CD4-positive, alpha-beta T cell treated with Interleukin-17A for 1 hour (primary cell): ENCODE results near the gene CNTNAP2.
"Not testable (repeated sequence)": the region's sequence is repeated elsewhere in the genome, so short reads cannot be mapped to it uniquely, and the experiment has no call there.

Experiments
- DNase-seq: peaks from one replicate; pipeline ENCODE4 v3.0.0-alpha.2; 2020

The CNTNAP2 gene

DNA sequence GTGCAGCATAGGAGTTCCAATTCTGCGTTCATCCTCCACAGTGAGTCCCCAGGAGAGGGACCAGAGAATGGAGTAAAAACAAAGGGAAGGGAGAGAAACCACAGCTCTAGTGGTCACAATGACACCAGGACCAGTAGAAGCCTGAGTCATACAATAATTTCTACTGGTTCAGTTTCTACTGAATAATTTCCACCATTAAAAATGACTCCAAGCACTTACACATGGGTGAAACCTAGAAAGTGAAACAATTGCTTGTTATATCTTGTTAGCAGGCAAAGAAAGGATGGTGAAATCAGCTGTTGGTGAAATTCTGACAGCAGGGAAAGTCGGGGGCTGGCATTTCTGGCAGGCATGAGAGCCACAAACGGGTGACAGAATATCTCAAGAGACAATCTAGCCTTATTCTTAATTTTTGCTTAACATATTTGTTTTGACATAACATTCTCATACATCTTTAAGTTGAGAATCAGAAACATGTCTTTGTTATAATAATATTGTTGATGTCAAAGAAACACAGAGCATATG is 1408.2 kb downstream of the CNTNAP2 start:
- DNase-seq: no peak

DNA sequence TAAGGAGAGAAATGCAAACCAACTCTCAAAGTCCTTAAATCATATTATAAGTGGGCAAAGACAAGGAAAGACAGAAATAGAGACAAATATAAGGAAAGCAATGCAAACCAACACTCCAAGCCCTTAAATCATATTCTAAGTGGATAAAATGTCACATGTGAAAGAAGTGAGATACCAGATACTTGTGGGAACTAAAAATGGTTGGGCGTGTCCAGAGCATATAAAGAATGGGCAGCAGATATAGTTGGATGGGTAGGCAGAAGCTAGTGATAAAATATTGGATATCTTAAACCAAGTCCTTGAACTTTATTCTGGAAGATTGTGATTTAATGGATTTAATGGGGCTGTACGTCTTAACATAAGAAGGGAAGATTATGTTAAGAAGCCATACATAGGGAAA is 1408.7 kb downstream of the CNTNAP2 start:
- DNase-seq: no peak

DNA sequence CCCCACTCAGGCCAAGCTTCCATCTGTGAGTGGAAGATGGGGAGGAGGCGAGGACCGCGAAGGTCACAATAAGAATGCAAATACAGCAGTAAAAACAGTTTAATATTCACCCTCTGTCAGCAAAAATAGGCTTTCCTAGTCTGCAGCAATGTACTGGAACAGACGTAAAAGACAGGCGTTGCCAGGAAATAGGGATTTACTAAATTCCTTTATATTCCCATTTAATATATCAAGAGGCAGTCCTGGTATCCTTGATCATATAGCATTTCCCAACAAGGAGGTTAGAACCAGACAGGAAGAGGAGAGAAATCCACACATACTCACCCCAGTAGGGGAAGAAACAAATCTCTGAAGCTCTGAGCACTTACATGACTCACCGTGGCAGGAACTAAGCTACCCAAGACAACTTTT is 1419.1 kb downstream of the CNTNAP2 start:
- DNase-seq: no peak

DNA sequence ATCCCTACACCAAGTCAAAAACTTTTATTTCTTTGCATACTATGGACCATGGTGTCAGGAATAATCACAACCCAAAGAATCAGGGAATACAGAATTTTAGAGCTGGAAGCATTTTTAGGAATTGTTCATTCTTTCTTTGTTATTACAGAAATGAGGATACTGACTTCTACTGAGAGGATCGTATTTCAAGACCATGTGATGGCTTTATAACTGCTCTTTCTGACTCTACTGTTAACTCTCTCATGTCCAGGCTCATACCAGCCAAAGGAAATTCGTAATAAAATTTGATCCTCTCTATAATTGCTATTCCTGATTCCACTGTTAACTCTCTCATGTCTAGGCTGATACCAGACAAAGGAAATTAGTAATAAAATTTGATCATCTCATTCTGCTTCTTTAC is 1423.1 kb downstream of the CNTNAP2 start:
- no peak for DNase-seq

DNA sequence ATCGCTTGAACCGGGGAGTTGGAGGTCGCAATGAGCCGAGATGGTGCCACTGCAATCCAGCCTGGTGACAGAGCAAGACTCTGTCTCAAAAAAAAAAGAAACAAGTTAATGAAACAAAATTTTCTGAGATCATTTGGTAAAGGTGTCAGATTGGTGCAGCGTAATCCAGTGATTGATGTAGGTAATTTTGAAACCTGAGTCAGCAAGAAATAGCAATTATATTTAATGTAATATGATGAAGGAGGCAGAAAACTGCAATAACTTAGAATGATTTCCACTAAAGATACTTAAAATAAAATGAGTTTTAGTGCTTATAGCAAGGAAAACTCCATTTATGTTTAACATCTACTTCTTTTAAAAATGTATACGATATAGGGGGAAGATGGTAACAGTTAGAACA is 1424.1 kb downstream of the CNTNAP2 start:
- no peak for DNase-seq

DNA sequence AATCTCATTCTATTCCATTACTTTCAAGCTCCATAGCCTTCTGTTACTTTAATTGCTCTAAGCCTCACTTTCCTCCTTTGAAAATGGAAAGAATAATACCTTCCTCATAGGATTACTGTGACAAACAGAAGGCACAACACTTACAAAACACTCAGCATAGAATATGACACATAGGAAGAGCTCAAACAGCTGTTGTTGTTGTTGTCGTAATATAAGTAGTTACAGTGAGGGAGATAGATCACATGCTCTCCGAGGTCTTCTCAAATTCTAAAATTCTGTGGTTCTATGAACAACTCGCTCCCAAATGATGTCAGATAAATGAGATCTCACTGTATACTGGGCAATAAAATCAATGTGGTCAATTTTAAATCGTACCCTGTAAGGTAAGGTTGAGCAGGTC is 1424.7 kb downstream of the CNTNAP2 start:
- DNase-seq: no peak

DNA sequence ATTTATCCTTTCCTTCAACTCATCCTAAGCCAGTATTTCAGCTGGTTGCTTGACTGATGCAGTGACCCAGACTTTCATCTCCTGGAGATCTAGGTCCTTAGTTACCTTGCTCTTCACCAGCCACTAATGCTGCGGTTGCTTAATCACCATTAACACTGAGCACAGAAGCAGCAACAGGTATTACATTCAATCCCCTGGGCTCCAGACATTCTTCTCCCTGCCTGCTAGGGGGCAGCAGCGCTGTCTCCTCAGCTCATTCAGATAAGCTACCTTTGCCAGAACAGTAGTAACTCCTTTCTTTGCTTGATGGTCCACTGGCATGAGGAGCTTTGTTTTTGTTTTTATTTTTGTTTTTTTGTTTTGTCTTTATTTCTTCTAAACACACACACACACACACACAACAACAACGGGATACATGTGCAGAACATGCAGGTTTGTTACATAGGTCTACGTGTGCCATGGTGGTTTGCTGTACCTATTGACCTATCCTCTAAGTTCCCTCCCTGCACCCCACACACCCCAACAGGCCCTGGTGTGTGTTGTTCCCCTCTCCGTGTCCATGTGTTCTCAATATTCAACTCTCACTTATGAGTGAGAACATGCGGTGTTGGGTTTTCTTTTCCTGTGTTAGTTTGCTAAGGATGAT is 1430.8 kb downstream of the CNTNAP2 start:
- no peak for DNase-seq

DNA sequence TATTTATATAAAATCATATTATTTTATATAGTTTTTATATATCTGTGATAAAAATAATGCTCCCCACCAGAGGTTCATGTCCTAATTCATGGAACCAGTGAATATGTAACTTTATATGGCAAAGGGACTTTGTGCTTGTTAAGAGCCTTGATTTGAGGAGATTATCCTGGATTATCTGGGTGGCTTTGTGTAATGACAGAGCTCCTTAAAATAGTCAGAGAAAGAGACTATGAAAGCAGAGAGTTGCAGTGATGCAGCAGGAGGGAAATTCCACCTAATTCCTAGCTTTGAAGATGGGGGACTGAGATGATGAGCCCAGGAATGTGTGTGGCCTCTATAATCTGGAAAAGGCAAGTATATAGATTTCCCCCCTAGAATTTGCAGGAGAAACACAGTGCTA is 1439.7 kb downstream of the CNTNAP2 start:
- no peak for DNase-seq

DNA sequence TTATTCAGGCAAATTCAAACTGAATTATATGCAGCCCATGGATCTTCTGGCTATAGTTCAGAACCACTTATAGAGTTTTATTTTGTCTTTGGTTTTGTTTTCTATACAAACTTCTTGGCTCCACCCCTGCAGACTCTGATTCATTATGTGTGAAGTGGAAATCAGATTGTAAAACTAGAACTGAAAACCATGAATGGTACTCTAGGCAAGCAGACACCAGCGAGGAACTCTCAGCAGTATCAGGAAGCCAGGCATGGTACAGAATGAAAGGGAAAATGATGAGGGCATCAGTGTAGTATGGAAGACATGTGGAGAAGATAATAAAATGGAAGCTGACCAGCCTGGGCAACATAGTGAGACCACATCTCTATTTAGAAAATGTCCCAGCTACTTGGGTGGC is 1447.1 kb downstream of the CNTNAP2 start:
- DNase-seq: no peak

DNA sequence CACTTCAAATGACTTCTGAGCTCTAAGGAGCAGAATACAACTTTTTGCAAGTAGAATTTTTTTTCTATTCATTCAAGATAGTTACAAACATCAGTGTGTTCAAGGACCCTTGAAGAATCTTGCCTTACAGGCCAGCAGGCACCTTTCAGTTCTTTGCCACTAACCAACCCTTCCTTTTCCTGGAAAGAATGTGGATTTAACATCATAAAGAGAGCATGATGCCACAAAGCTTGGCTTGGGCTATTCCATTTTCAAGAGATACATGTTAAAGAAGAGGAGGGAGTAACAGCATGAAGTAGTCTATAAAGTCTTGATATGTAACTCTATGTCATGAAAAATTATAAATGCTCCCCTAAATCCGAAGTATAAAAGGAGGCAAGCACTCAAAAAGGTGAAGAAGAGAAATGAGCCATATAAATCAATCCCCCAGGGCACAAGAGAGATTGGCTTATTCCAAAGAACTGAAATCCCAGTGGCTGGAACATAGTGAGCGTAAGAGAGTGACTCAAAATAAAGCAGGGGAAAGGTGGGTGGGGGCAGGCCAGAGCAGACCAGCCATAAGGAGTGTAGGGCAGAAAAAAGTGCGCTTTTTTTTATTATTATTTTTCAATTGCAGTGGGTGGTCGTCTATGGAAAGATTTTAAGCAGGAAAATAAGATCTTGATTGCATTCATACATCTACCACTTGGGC is 1448.3 kb downstream of the CNTNAP2 start:
- no peak for DNase-seq

DNA sequence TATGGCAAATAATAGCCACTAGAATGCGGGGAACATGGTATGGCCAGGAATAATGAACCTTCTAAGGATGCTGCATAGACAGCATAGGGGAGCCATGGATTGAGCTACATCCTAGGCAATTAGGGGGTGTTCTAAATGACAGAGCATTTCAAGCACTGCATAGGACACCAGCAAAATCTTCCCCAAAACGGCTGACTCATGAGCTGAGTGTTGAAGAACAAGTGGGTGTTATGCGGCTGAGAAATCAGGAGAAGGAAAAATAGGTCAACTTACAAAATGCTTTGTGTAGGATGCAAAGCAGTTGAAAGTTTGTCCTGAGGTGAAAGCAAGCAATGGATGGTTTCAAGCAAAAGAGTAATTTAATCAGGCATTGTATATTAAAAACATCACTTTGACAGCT is 1450.4 kb downstream of the CNTNAP2 start:
- no peak for DNase-seq

DNA sequence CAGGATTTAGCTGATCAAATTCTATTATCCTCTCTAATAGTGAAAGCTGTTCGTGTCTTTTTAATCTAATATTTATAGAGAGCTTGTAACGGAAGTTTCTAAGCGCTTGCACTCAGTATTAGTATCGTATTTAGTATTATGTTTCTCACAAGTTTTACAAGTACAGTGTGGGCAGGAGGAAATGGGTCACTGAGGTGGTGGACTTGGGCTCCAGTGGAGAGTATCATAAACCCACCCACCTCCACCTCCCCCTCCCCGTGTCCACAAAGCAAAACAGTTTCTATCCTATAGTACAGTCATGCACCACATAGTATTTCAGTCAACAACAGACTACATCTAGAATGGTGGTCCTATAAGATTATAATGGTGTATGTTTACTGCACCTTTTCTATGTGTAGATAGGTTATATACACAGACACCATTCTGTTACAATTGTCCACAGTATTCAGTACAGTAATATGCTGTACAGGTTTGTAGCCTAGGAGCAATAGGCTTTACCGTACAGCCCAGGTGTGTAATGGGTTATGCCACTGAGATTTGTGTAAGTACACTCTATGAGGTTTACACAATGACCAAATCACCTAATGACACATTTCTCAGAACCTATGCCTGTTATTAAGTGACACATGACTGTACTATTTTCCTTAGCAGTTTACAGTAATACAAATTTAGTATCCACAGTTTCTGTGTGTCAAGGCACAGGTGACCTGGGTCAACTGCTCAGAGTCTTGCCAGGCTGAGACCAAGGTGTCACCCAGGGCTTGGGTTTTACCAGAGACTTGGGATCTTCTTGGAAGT is 1452.7 kb downstream of the CNTNAP2 start:
- DNase-seq: no peak

DNA sequence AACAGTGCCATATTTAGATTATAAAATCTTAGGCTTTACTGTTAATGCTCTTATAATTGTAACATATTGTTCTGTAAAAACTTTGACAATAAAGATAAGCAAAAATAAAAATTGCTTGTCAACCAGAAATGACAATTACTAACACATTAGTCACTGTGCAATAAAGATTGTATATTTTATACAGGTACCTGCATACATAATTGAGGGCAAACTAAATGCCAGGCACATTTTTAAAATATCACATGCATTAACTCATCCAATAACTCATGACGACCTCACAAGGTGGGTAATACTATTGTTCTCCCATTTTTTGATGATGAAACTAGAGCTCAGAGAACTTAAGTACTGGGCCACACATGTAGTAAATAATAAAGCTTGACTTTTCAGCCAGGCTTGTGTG is 1453.8 kb downstream of the CNTNAP2 start:
- DNase-seq: no peak

DNA sequence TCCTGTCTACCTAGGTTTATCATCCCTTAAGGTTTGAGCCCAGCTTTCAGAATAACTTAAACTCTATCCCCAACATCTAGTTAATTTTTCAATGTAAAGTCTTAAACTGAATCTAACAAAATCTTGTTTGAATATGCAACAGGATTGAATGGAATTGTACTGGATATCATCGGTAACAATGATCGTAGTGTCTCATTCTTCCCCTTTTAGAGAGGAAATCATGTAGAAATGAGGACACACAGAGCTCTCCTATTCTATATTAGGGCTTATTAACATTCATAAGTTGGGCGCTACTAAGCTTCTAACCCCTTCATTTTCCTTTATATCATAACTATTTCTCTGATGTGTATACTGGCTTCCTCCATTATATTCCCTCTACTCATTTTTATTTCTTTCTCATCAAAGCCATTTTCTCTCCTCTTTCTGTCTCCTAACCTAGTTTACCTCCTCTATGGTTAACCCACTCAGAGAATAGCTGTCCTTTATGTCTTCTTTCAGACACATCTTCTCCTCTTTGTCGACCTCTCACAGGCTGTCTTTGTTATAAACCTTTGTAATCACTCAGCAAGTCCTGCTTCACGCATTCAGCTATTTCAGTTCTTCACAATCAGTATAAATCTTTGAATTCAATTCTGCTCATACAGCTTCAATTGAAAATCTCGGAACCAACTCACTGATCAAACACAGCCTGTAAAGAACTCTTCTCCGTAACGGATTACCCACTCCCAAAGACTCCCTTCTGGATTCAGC is 1455.0 kb downstream of the CNTNAP2 start:
- DNase-seq: no peak

DNA sequence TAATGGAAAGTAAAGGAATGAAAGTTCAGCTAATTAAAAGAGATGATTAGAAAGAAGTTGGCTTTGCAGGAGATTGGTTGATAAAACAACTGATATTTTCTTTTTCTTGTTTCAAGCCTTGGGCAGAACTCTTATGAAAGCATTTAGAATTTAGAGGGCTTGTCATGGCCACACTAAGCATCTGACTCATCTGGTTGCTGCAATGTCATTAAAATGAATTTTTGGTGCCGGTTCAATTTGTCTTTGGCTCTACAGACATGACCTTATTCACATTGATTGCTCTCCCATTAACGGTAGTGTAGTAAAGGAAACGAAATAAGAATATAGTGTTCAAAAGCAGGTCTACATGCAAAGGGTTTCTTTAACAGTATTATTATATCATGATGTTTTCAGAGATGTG is 1461.6 kb downstream of the CNTNAP2 start:
- DNase-seq: no peak

DNA sequence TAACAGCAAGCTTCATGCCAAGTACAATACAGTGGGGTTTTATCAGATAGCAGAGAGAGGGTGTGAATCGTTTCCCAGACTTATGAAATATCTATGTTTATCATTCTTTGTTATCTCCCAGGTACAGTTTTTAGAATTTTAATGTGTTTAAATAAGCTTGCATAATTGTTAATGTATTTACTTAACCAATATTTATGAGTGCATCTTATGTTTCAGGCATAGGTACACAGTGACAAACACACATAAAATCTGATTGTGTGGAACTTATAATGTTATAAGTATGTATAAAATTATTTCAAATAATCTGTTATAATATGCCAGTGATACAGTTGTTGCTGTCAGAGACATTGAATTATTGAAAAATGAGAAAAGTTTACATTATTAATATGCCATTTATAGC is 1462.5 kb downstream of the CNTNAP2 start:
- DNase-seq: no peak

DNA sequence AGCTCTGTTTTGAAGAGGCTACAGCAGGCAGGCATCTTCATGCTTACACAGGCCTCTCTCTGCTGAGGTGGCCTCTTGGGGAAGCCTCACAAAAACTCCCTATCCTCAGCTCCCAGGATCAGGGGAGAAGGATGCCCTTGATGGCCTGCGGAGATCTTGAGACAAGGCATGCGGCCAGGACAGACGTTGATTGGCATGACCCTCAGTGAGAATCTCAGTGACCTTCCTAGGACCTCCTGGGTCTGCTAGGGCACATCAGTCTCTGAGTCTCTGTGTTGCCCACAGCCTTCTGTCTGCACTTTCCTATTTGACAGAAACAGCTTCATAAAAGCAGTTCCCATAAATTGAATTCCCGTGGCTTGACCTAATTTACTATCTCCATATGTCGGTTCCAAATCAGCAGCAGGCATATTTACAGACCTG is 1468.2 kb downstream of the CNTNAP2 start:
- no peak for DNase-seq

DNA sequence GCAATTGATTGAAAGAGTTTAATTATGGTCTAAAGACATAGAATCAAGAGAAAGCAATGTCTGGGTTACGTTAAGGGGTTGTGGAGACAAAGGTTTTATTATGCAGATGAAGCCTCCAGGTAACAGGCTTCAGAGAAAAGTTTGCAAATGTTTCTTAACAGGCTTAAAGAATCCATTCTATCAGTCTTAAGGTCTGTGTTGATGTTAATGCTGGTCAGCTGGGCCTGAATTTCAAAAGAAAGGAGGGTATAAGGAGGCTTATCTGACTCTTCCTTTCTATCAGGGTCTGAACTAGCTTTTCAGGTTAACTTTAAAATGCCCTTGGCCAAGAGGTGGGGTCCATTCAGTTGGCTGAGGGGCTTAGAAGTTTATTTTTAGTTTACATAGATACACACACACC is 1469.5 kb downstream of the CNTNAP2 start:
- no peak for DNase-seq

DNA sequence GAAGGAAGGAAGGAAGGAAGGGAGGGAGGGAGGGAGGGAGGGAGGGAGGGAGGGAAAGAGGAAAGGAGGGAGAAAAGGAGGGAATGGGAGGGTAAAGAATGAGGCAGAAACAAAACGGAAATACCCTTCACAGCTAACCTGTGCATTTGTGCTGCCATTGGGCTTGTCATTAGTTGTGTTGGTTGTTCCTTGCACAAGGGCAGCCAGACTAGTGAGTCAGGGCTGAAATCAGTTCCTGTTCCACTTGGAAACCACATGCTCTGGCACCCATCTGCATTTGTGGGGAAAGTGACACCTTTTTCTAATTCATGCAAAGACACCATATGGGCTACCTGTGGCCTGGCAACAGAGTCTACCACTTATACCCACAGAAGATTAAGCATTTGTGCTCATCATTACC is 1469.9 kb downstream of the CNTNAP2 start:
- DNase-seq: no peak

DNA sequence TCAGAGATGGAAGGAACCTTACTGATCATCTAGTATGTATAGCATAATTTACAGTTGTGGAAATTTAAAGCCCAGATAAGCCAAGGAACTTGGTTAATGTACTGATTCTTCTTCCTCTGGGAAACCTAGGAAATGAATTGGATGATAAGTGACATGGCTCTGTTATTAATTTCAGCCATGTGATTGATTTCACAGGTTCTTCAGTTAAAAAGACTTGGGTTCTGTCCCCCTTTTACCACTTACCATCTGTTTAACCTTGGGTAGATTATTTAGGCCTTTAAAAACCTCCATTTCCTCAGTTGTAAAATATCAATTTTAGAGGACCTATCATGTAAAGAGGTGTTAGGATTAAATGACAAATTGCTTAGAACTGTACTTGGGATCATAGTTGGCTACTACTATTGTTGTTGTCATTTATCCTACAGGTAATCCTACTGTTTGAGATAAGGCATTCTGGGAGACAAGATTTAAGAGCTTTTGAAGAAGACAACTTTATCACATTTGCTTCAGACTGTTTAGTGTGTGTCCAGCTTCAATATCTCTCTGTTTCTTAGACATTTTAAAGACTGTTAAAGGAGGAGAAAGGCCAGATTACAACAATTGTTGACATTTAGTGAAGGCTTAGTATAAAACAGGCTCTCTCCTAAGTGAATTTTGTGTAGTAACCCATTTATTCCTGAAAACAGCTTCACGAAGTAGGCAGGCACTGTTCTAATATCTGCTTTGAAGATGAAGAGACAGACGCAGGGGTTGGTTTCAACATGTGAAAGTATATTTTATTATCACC is 1476.9 kb downstream of the CNTNAP2 start:
- DNase-seq: no peak

DNA sequence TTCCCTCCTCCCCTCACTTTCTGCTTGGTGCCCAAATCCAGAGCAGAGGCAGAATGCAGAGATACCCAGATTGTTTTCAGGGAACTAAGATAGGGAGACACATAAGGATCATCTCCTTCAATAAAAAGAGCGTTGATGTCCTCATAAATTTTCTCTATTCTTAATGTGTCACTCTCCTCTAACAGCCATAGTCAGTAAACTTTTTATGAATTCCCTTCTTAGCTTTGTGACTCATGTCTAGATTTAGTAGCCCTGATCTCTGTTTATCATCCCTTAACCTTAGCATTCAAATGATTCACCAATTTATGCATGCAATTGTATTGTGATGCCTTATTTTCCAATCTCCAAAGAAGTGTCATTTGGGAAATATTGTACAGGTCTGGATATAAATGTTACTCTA is 1478.4 kb downstream of the CNTNAP2 start:
- no peak for DNase-seq

DNA sequence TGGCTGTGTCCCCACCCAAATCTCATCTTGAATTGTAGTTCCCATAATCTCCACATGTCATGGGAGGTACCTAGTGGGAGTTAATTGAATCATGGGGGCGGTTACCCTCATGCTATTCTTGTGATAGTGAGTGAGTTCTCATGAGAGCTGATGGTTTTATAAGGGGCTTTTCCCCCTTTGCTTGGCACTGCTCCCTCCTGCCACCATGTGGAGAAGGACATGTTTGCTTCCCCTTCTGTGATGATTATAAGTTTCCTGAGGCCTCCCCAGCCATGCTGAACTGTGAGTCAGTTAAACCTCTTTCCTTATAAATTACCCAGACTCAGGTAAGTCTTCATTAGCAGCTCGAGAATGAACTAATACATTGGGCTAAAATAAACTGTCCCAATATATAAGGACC is 1482.1 kb downstream of the CNTNAP2 start:
- not testable (repeated sequence) for DNase-seq
